ENCODE data around the gene CPZ.

The CPZ gene

DNA sequence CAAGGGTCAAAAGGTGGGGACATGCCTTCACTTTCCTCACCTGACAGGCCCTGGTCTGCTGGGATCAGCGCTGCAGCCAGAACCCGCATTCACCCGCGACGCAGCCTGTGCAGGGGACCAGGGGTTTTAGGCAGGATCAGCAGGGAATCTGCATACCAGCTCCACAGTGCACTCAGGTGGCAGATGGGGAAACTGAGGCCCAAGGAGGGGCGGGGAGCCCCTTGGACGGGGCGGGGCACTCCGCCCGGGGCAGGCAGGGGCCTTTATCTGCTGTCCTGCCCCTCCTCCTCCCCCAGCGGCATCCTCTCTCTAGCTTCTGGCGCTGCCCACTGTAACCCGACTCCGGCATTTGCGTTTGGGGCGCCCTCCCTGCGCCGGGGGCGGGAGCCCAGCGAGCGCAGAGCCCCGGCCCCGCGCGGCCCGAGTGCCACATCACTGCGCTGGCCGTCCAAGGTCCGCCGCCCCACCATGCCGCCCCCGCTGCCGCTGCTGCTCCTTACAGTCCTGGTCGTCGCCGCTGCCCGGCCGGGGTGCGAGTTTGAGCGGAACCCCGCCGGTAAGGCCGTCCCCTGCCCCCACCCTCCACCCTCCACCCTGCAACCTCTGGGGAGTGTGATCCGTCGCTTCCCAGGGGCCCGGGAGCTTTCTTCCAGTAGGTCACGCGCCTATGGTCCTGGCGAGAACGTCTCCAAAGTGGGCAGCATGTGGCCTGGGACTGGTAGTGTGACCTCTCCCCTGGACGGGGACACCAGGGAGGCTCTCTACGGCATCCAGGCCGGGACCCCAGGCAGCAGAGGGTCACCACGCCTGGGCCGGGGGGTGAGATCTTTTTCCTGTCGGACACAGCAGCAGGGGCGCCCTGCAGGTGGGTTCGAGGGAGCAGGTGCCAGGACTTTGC, at the start of gene CPZ:
Gene CPZ (plus strand): TSS at position 400 of the 898 bp plus-strand sequence. CDS start 69 bp downstream, at position 469.
- DNase-seq, result no peak

DNA sequence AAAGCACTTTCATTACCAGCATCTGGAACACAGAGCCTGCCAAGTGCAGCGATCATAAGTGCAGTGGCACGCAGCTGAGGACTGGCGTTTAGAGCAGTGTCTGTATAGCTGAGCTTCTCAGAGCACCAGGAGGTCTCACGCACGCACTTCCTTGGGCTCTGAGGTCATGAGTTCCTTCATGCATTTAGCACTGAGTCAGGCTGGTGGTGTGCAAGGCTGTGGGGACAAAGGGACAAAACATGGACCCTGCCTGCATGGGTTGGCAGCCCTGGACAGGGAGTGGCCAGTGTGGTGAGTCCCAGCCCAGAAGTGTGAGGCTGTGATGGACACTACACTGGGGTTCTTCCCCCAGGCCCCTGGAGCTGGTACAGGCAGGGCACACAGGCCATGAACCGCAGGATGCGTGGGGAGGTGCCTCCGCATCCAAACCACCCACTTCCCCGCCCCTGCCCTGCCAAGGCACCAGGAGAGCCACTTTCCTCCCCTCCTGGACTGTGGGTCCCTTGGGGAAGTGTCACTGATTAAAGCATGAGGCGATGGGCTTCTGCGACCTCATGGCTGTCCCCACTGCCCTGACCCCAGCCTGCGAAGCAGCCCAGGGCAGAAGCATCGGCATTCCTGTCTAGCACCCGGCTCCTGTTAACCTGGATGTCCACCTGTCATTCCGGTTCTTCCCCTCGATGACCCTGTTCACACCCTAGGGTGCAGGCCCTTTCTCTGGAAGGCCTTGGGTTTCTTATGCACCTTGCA, 49.6 kb upstream of the CPZ start:
- DNase-seq, result no peak

DNA sequence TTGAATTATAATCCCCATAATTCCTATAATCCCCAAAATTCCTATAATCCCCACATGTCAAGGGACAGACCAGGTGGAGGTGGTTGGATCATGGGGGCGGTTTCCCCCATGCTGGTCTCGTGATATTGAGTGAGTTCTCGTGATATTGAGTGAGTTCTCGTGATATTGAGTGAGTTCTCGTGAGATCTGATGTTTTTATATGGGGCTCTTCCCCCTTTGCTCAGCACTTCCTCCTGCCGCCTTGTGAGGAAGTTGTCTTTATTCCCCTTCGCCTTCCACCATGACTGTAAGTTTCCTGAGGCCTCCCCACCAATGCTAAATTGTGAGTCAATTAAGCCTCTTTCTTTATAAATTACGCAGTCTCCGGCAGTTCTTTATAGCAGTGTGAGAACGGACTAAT, 48.9 kb upstream of the CPZ start:
- DNase-seq, result no peak

DNA sequence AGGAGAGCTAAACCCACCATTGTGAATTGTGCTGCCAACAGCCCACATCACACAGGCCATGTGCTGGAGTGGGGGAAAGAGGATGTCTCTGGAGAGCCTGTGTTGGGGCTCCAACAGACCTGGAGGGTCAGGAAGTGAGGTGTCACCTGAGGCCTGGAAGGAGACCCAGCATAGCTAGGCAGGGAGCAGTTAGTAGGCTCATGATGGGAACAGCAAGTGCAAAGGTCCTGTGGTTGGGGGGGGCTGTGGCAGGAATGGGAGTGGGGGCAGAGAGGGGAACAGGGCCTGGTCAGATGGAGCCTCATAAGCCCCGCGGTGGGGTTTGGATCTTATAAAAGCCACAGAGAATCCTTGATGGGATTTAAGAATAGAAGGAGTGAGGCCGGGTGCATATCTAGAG, 48.3 kb upstream of the CPZ start:
- DNase-seq, result no peak

DNA sequence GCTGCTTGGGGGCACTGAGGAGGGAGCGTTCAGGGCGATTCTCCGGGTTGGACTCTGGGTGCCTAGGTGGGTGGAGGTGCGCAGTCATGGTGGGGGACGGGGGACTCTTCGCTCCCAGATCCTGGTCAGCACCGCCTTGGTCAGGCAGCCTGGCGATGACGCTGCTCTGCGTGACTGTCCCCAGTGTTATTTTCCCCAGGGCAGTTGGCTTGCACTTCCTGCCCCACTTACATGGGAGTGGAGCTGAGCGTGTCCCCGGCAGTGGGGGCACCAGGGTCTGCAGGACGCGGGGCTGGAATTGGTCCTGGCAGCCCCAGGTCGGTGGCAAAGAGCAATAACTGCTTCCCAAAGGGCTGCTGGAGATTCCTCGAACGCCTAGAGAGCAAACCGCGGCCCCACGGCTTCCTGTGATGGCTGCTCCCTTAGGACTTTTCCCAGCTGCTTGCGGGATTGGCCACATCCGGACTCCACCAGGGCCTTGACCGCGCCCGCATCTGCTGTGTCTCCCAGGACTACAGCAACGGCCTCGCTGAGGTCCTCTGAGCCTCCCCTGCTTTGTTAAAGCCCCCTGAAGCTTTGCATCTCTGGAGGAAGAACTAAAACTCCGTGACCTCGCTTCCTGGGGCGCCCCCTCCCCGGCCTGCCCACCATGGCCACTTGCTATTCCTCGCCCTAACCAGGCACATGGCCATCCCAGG, 47.7 kb upstream of the CPZ start:
- DNase-seq, result no peak

DNA sequence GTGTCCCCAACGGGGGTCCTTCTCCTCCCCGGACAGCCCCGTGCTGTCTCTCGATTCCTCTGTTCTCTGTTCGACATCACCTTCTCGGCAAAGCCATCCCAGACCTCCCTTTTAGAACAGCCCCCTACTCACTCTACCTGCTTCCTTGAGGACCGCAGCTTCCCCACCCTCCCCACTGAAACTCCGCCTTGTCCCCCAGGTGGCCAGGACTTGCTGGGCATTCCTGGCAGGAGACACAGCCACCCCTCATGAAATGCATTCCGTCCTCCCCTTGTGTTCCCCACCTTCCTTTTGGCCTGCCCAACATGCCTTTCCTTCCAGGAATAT, 47.2 kb upstream of the CPZ start:
- DNase-seq, result no peak

DNA sequence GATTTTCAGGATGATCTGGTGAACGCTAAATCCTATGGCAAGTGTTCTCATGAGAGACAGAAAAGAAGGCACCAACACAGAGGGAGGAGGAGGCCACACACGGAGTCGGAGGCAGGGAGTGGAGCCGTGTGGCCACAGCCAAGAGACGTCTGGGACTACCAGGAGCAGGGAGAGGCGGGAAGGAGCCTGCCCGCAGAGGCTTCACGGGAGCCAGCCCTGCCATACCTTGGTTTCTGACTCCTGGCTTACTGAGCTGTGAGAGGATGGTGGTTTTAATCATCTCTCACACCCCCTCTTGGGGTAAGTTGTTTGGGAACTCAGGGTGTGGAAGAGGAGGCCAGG, 45.8 kb upstream of the CPZ start:
- DNase-seq, result no peak

DNA sequence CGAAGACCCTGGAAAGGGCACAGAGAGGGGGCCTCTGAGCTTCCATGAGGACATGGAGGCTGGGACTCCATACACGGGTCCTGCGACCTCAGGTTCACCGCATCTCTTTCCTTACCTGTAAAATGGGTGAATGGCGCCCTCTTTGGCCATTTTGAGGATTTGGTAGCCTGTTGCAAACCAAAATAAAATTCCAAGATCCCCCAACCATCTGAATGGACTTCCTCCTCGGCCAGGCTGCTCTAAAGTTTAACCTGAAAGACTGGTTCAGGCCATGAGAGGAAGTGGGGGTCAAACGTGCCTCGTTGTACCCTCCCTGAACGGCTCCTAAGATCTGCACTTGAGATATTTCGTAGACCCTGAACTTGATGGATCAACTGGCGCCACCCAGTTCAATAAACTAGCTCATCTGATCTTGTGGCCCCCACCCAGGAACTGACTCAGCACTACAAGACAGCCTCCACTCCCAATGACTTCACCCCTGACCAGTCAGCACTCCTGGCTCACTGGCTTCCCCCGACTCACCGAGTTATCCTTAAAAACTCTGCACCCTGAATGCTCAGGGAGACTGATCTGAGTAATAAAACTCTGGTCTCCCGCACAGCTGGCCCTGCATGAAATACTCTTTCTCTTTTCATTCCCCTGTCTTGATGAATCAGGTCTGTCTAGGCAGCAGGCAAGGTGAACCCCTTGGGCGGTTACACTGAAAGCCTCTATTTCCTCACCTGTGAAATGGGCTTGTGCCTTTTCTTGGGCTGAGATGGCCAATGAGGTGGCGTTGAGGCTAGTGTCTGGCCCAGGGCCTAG, 45.3 kb upstream of the CPZ start:
- no peak for DNase-seq

DNA sequence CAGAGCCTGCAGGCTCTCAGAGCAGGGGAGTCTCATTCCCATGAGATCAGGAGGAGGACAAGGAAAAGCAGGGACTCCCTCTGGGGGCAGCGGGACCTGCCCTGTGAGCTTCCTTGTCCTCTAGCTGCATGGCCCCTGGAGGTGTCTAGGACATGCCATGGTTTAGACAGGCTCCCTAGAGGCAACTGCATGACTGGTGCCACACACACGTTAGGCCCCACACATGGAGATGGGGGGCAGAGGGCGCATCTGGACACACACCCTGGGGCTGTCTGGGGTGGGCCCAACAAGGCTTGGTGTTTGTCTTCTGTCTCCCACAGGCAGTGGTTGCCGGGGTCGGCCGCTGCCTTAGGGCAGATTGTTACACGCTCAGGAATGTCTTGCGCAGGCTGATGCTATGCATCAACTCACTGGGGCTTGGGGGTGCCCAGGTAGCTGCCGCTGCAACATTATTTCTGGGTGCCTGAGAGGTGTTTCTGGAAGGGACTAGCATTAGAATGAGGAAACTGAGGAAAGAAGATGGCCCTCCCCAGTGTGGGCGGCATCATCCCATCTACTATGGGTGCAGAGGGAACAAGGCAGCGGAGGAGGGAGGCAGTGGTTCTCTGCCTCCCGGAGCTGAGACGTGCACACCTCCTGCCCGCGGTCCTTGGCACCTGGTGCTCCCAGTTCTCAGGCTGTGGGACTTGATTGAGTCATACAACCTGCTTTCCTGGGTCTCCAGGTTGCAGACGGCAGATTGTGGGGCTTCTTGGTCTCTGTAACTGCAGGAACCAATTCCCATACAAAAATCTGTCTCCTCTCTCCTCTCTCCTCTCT, 44.4 kb upstream of the CPZ start:
- no peak for DNase-seq

DNA sequence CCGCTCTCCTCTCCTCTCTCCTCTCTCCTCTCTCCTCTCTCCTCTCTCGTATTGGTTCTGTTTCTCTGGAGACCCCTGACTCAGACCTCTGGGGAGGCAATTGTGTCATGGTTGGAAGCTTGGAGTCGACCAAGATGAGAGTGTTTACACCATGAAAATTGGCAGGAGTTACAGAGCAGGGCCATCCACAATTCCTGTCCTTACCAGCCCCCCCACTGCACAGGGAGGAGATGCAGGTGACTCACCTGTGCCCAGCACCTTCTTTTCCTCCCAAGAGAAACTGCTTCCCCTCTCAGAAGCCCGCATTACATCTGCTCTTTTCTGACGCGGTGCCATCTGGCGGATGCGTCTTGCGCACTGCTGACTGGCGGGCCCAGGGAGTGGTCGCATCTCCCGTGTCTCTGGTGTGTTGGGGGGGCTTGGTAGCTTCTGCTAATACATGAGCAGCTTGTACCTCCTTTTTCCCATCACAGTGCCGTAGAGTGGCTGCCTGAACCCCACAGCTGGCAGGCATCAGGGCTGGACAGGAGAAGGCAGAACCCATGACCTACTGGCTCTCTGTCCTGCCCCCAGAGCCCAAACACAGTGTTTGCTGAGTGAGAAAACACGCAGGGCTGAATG, 43.7 kb upstream of the CPZ start:
- no peak for DNase-seq

DNA sequence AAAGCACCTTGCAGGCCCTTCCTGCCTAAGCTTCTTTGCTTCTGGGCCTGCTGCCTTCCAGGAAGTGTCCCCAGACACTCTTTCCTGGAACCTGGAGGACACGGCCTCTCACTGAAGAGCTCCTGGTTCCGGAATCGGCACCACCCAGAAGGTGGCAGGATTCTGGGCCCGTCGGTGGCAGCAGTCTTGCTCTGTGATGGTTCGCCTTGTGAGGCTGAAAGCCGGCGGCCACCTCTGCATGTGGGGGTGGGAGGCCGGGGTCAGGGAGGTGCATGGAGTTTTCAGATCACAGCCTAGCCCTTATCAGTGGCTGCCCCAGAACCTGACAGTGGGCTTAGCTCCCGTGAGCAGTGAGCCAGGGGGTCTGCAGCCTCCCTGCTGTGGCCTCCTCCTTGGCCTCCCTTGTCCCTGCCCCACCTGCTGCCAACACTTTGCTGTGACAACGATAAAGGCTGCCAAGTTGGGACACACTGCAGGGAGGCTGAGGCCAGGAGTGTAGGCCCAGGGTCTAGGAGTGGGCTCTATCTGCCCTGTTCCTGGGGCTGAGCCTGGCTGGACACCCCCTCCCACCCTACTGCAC, 43.1 kb upstream of the CPZ start:
- DNase-seq, result no peak

DNA sequence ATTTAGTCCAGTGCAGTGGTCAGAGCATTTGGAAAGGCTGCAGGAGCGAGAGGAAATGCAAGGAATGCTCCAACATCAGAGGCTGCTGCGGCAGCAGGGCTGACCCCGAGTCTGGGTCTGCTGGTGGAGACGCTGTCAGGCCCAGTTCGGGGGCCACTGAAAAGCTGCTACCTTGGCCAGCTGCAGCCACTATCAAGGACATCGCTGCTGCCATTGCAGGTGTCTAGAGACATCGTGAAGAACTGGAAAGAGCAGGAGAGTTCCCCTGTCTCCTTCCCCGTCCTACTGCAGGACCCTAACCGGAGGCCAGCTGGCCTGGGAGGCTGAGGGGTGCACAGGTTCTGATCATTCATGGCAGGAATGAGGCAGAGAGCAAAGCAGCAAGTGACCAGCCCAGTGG, 41.9 kb upstream of the CPZ start:
- no peak for DNase-seq

DNA sequence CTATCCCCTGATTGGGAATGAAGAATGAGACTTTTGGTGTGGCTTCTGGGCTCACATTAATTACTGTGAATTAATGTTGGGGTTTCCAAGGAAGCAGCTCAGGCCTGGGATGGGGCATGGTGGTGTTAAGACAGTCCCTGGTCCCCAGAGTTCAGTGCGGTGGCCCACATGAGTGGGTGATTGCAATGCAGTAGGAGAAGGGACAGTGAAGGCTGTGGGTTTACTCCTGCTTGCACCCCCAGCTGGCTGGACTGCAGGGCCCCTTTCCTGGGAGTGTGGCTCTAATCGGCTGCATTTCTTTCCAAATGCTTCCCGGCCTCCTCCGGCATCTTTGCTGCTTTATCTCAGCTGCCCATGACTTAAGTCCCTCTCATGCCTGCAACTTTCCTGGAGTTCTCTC, 40.5 kb upstream of the CPZ start:
- no peak for DNase-seq

DNA sequence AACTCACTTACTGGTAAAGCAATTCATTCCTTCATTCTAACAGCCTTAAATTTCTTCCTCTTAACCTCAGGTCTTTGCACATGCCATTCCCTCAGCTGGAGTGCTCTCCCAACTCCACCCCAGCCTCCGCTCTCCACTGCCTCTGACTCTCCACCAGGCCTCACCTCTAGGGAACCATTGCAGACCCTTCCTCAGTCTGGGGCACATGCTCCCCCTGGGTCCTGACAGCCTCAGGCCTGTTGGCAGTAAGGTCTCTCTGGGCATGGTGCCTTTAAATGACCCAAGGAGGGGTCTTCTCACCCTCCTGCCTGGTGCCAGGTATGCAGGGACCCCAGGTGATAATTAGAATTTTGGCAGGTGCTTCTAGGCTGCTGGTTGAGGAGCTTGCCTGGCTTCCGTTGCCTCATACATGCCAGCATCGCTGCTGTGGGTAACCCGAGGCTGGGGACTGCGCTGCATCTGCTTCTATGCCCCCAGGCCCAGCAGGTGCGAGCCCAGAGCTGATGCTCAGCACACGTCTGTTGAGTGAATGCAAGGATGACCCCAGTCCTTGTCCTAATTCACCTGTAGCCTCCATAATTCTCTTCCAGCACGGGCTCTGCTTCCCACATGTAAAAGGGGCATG, 39.9 kb upstream of the CPZ start:
- no peak for DNase-seq

DNA sequence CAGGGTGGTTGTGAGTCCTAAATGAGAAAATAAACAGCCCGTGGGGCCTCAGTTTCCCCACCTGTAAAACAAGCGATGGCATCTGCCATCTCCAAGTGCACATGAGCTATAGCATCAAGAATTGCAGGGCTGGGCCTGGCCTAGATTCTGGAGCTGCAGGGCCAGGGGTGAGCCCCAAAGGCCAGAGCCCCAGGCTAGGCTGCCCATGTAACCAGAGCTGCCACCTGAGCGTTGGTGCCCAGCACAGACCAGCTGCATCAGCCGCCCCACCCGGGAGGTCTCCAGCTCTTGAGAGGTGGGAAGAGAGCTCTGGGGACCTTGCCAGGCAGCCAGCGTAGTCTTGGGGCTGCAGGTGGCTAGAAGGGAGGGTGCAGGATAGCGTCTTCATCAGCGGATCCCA, 39.3 kb upstream of the CPZ start:
- DNase-seq, result no peak

DNA sequence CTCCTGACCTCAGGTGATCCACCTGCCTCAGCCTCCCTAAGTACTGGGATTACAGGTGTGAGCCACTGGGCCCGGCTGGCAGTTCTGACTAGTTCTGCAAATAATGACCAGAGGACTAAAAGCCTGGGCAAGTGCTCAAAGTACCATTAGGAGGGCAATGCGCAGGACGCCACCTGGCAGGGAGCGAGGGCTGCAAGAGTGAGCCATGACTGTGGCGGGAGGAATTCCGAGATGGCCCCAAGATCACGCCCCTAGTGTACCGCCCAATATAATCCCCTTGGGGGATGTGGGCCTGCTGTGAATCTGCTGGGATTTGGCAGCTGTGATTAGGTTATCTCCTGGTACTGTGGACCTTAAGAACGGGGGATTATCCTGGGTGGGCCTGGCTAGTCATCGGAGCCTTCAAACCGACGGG, 38.6 kb upstream of the CPZ start:
- no peak for DNase-seq

DNA sequence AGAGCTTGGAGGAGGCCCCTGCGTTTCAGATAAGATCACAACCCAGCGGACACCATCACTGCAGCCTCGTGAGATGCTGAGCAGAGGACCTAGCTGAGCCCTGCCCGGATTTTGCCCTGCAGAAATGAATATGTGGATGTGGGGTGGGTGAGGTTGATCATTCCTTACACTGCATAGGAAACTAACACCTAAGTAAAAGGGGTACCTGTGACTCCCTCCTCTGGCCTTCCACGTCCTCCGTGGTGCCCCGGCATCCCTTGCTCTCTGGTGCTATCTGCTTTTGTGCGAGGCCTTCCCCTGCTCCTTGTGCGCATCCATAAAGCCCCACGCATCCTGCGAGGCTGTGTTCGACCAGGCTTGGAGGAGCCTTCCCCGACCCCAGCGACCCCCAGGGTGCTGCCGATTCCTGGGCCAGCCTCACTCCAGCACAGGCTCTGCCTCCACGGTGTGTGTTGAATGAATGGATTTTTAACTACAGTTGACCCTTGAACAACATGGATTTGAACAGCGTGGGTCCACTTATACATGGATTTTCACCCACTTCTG, 37.9 kb upstream of the CPZ start:
- DNase-seq, result no peak

DNA sequence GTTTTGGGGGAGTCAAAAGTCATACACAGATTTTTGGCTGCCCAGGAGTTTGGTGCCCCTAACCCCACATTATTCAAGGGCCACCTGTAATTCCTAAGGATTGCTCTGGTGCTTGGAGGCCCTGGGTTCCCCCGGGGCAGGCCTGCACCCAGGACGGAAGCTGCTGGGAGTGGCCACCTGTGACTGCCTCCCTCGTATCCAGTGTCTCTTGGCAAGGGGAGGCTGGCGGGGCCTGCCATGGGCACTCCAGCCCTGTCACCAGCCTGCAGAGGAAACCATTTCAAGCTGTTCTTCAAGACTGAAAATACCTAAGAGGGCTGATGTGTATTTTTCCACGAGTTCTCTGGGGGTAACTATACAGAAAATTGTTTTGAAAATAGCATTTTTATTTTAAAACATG, 36.8 kb upstream of the CPZ start:
- no peak for DNase-seq

DNA sequence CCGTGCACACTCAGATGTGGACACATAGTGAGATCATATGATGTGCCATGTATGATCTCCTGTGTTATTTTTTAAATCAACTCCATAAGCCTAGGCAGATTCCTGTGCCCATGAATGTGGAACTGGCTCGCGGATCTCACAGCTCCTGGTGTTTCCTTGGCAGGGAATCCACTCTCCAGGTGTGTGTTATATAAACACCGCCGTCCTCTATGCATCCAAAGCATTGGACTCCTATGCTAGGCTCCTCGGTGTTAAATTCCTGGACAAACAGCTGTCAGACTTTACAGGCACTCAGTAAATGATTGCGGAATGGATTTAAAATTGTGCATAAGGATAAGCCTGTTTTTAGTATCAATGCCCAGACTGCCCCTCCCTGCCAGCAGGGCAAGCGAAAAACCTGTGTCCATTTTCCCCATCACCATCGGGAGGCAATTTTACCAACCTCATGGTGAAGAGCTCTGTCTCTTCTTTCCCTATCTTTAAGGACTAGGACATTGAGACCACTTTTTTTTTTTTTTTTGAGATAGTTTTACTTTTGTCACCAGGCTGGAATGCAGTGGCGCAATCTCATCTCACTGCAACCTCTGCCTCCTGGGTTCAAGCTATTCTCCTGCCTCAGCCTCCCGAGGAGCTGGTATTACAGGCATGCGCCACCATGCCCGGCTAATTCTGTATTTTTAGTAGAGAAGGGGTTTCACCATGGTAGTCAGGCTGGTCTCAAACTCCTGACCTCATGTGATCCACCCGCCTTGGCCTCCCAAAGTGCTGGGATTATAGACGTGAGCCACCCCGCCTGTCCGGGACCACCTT, 36.0 kb upstream of the CPZ start:
- DNase-seq, result no peak

Data from NCI-H187 treated with DMSO at 0.1 percent for 48 hours (cell line).